ENCODE data around the gene ETV2.

GRCh38 chr19:35666251-35666913 is 24.8 kb downstream of the ETV2 start, which contains the start of gene UPK1A:
- no peak for TF ChIP-seq POLR2AphosphoS5 (IDR thresholded peaks at IDR 0.05; ENCODE audit: borderline replicate concordance, low read depth, low read length)
- TF ChIP-seq EZH2 (IDR thresholded peaks at IDR 0.05) = no peak

Measured in SK-N-MC (cell line).